NCI-H1694 treated with DMSO at 0.1 percent for 48 hours (cell line): ENCODE measurements around the gene ELOVL6.
"Not testable (repeated sequence)": the region's sequence is repeated elsewhere in the genome, so short reads cannot be mapped to it uniquely, and the experiment has no call there.

ENCODE experiments used
- DNase-seq: peaks from one replicate; lab custom pipeline; 2025; lab: John Stamatoyannopoulos, UW

The ELOVL6 gene

GRCh38 chr4:110198435-110199416 is at the start of gene ELOVL6:
Gene ELOVL6 (minus strand): TSS chr4:110198615. CDS start chr4:110198335, 280 bp downstream.
- DNase-seq, result peak; percentile 30

- no peak for DNase-seq
These were observed 49.7 kb upstream of the ELOVL6 start for GRCh38 chr4:110248100-110248499.

GRCh38 chr4:110247591-110247990 is 49.2 kb upstream of the ELOVL6 start:
- no peak for DNase-seq

GRCh38 chr4:110245577-110245976 is 47.2 kb upstream of the ELOVL6 start:
- no peak for DNase-seq

- no peak for DNase-seq
These were observed 37.9 kb upstream of the ELOVL6 start for GRCh38 chr4:110236324-110236723.

GRCh38 chr4:110233581-110233980 is 35.2 kb upstream of the ELOVL6 start:
- not testable (repeated sequence) for DNase-seq

- DNase-seq, result no peak
These were observed 33.5 kb upstream of the ELOVL6 start for GRCh38 chr4:110231869-110232268.

- DNase-seq, result no peak
These were observed 30.9 kb upstream of the ELOVL6 start for GRCh38 chr4:110229266-110229665.

- no peak for DNase-seq
These were observed 26.4 kb upstream of the ELOVL6 start for GRCh38 chr4:110224812-110225211.

GRCh38 chr4:110224142-110224541 is 25.7 kb upstream of the ELOVL6 start:
- DNase-seq, result no peak

GRCh38 chr4:110218935-110219334 is 20.5 kb upstream of the ELOVL6 start:
- not testable (repeated sequence) for DNase-seq

GRCh38 chr4:110217181-110217580 is 18.8 kb upstream of the ELOVL6 start:
- DNase-seq, result not testable (repeated sequence)

GRCh38 chr4:110216129-110216528 is 17.7 kb upstream of the ELOVL6 start:
- no peak for DNase-seq

GRCh38 chr4:110211770-110212061 is 13.3 kb upstream of the ELOVL6 start:
- DNase-seq, result no peak

- peak; percentile 31 for DNase-seq
These were observed 12.8 kb upstream of the ELOVL6 start for GRCh38 chr4:110211007-110211769.

- DNase-seq, result no peak
These were observed 10.0 kb upstream of the ELOVL6 start for GRCh38 chr4:110208419-110208818.

- no peak for DNase-seq
These were observed 8.8 kb upstream of the ELOVL6 start for GRCh38 chr4:110207233-110207632.

- no peak for DNase-seq
These were observed 3.6 kb upstream of the ELOVL6 start for GRCh38 chr4:110202024-110202423.

- DNase-seq, result no peak
These were observed 3.1 kb upstream of the ELOVL6 start for GRCh38 chr4:110201502-110201901.

GRCh38 chr4:110200689-110201088 is 2.3 kb upstream of the ELOVL6 start:
- no peak for DNase-seq

- DNase-seq, result no peak
These were observed 373 bp downstream of the ELOVL6 start for GRCh38 chr4:110198049-110198434.

GRCh38 chr4:110197529-110198042 is 829 bp downstream of the ELOVL6 start:
- peak; percentile 13 for DNase-seq
